Right lobe of liver (tissue), 6 donors: ENCODE measurements around the gene ANKH. TPM values are rescaled to one million over a fixed set of nuclear protein-coding genes. Genes with fewer than 3 reads are reported as not detected.

Experiments
- ATAC-seq, 4 donors: fragments of 200-7000 bp; cut with Tn5 transposase; one replicate each; pipeline ENCODE4 v1.9.1; 2020; ENCODE audit warnings: mild to moderate bottlenecking in 4 of 4, moderate library complexity in 4 of 4
- DNase-seq, 3 donors: peaks; one replicate each; pipeline ENCODE4 v3.0.0-alpha.2; 2020
- H3K27ac ChIP-seq, 3 donors: fragments of 200-600 bp; one replicate each; pipeline ENCODE4 v1.8.0; 2022
- H3K27me3 ChIP-seq, 2 donors: fragments of 200-600 bp; one replicate each; pipeline ENCODE4 v1.8.0; 2022
- H3K36me3 ChIP-seq, 4 donors: fragments of 200-600 bp; sonication (generic) in 1 of 4; one replicate each; pipeline versions ENCODE4 v1.5.1 to v1.8.0; 2017 to 2022; ENCODE audit warnings: control low read depth in 1 of 4
- H3K4me1 ChIP-seq, 4 donors: fragments of 200-600 bp; sonication (generic) in 1 of 4; one replicate each; pipeline versions ENCODE4 v1.5.1 to v1.8.0; 2017 to 2022; ENCODE audit warnings: control low read depth in 1 of 4
- H3K4me3 ChIP-seq, 3 donors: fragments of 200-600 bp; one replicate each; pipeline ENCODE4 v1.8.0; 2022
- H3K9me3 ChIP-seq, 4 donors: fragments of 200-600 bp; sonication (generic) in 1 of 4; one replicate each; pipeline versions ENCODE4 v1.5.1 to v1.8.0; 2017 to 2022; ENCODE audit warnings: control low read depth in 1 of 4
- CTCF ChIP-seq, 4 donors: fragments of 200-600 bp in 3 of 4; fragments of 450-650 bp in 1 of 4; IDR thresholded peaks; one replicate each; pipeline versions ENCODE4 v1.5.1 to v1.8.0; 2016 to 2022; ENCODE audit warnings: antibody characterized with exemption in 4 of 4, mild to moderate bottlenecking in 2 of 4
- POLR2A ChIP-seq: fragments of 450-650 bp; IDR thresholded peaks from one replicate; pipeline ENCODE4 v1.6.1; 2017; ENCODE audit warnings: antibody characterized with exemption, mild to moderate bottlenecking
- WGBS: methylation state at CpG from one replicate; pipeline ENCODE4 v1.1.6; 2018; ENCODE audit warnings: low coverage, low lambda C conversion rate; ENCODE audit not compliant: insufficient coverage; ENCODE audit errors: missing lambda C conversion rate; 5-methylcytosine and 5-hydroxymethylcytosine counted together
- intact Hi-C, 2 donors: fragments of 100-400 bp; cut with DNase I; formaldehyde crosslinking; loops; one replicate each; pipeline versions ENCODE4 v1.11.2 to v1.14.1; 2022
- total RNA-seq, 6 experiments: library from RNA; depleted of rRNA in 2 of 6; stranded (reverse); fragments of >200 nt in 2 of 6; fragmentation: NEBNext Ultra II Directional in 3 of 6; extraction: Animal tissue kit (Norgen Biotek cat#: 25700) in 3 of 6; gene quantifications; one replicate each; pipeline versions ENCODE4 v1.1.0 to v1.2.4, GENCODE V29; 2016 to 2023
- donor health status: DM: no; HTN: yes; CAD: no.
- donor health status: DM: no; HTN: no; CAD: no.
- donor health status: DM: no; HTN: no; CAD: no.
- donor health status: DM: no; HTN: yes; CAD: no.
- donor health status: DM: no; HTN: yes; CAD: no.

ANKH gene
- total RNA-seq, 6 experiments from 2014 or later = 38.5 to 121 (median 61.9) TPM

DNA sequence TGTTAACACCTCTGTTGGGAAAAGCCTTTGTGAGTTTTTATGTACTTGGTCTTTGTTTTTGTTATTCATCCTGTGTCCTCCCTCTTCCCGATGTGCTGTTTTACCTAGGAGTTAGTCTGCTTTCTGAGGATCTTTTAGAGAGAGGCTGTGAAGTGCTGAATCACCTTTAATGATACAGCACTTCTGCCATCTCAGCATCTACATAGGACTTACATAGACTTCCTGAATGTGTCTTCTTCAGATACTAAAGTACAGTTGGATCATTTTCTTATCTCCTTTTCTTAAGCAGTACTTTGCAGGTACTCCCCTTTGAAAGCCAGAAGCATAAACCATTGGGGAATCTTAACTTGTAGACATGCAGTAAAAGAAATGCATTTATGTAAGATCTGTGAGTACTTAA is 175.5 kb downstream of the ANKH start:
- Histone ChIP-seq H3K9me3 (no peaks in the 10 kb centered on the region), H3K27me3 (no peaks in the 10 kb centered on the region), H3K27ac (no peak overlapping the region), H3K4me1 (peaks cover 0 to 35% (median 7%) of the 10 kb centered on the region in 4 donors), H3K4me3 (no peak overlapping the region), H3K36me3 (peaks cover 0 to 39% (median 15%) of the 10 kb centered on the region in 4 donors)
- WGBS = 44% methylated on average over 1 of the region's 1 CpG
- DNase-seq (no peak), ATAC-seq (no peak)
- no peak for TF ChIP-seq CTCF (IDR thresholded peaks at IDR 0.05)
- TF ChIP-seq POLR2A = no peak
- intact Hi-C loops = no loop called here

DNA sequence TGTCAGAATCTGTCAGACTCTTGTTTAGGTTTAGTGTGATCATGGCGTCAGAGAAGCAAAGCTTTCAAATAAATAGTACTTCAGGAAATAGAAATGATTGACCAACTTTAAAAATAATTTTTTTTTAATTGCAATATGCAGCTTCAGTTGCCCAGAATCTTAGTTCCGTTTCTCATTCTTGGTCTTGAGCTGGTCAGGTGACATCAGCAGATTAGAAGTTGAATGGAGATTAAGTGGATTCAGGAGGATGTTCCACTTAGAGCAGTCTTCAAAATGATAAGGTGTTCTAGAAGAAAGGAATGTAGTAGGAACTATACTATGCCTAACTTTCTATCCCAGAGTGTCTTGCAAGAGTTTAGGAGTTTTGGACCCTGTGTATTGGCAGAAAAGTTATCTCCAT is 176.4 kb downstream of the ANKH start:
- H3K9me3 ChIP-seq = no peaks in the 10 kb centered on the region
- DNase-seq (no peak), ATAC-seq (no peak)
- no peak for TF ChIP-seq POLR2A
- TF ChIP-seq CTCF (IDR thresholded peaks at IDR 0.05) = no peak
- no peaks in the 10 kb centered on the region for H3K27me3 ChIP-seq
- intact Hi-C loops = no loop called here
- no peak overlapping the region for H3K27ac ChIP-seq
- WGBS = 96% methylated on average over 2 of the region's 2 CpGs
- H3K36me3 ChIP-seq = peaks cover 0 to 48% (median 20%) of the 10 kb centered on the region in 4 donors
- no peak overlapping the region for H3K4me3 ChIP-seq
- peaks cover 0 to 35% (median 7%) of the 10 kb centered on the region in 4 donors for H3K4me1 ChIP-seq

- intact Hi-C loops = no loop called here
- WGBS = 93% methylated on average over 5 of the region's 5 CpGs
- Histone ChIP-seq H3K36me3 (peaks cover 0 to 59% (median 25%) of the 10 kb centered on the region in 4 donors), H3K27me3 (no peaks in the 10 kb centered on the region), H3K4me1 (peaks cover 0 to 22% (median 5%) of the 10 kb centered on the region in 4 donors), H3K4me3 (no peak overlapping the region), H3K9me3 (no peaks in the 10 kb centered on the region), H3K27ac (no peak overlapping the region)
- no peak for TF ChIP-seq POLR2A
- no peak for TF ChIP-seq CTCF (IDR thresholded peaks at IDR 0.05)
- DNase-seq = no peak
- no peak for ATAC-seq
These were observed 178.5 kb downstream of the ANKH start for GRCh38 chr5:14693070-14693469.

GRCh38 chr5:14687023-14687665 is 184.4 kb downstream of the ANKH start:
- no peak overlapping the region for H3K4me3 ChIP-seq
- H3K9me3 ChIP-seq = no peaks in the 10 kb centered on the region
- DNase-seq (no peak), ATAC-seq (no peak)
- intact Hi-C loops = no loop called here
- peaks cover 0 to 55% (median 25%) of the 10 kb centered on the region in 4 donors for H3K36me3 ChIP-seq
- 81% methylated on average over 2 of the region's 4 CpGs for WGBS
- TF ChIP-seq CTCF (IDR thresholded peaks at IDR 0.05) (no peak), POLR2A (no peak)
- H3K4me1 ChIP-seq = peaks cover 0 to 36% (median 18%) of the 10 kb centered on the region in 4 donors
- no peaks in the 10 kb centered on the region for H3K27me3 ChIP-seq
- H3K27ac ChIP-seq = no peak overlapping the region
